Measurements from ENCODE around the gene ST8SIA6. TPM values are rescaled to one million over a fixed set of nuclear protein-coding genes. Genes with fewer than 3 reads are reported as not detected.

Gene ST8SIA6
- total and polyA plus RNA-seq, 2 of the 8 experiments (the other 6 are each of a cell fraction or from before 2014, with no cell fraction given), result 0.70 to 1.1 TPM

- FAIRE-seq, result no peak
- POLR2A ChIA-PET (ENCODE audit: partially characterized antibody), result no interaction called here
- TF ChIP-seq RBBP5 (IDR thresholded peaks at IDR 0.05; ENCODE audit: borderline replicate concordance, low read depth, low read length) (no peak), NRF1 (IDR thresholded peaks at IDR 0.05; ENCODE audit: low read depth, low read length) (no peak)
Observed at GRCh38 chr10:17379151-17379690, 75.2 kb downstream of the ST8SIA6 start.

More at GRCh38 chr10:17379151-17379690, 75.2 kb downstream of the ST8SIA6 start:
- no peaks in the 10 kb centered on the region for H3K79me1 ChIP-seq (ENCODE audit: low read depth, low read length)
- no peaks in the 10 kb centered on the region for H4K20me1 ChIP-seq (replicated peaks in 1 of 2; ENCODE audit: control insufficient read depth in 1 of 2, insufficient read depth in 2 of 2, low read length in 2 of 2)
- no peaks in the 10 kb centered on the region for H3K9me3 ChIP-seq (ENCODE audit: insufficient read depth in 2 of 2, low read depth in 1 of 2, low read length in 1 of 2)
- H2AFZ ChIP-seq (ENCODE audit: low read length), result no peak overlapping the region
- H4K5ac ChIP-seq (ENCODE audit: insufficient read length, low read depth, low read length), result no peak overlapping the region
- H4K91ac ChIP-seq (replicated peaks; ENCODE audit: insufficient read length, low read length), result no peak overlapping the region
- H3K79me2 ChIP-seq (ENCODE audit: control insufficient read depth in 1 of 2, insufficient read depth in 2 of 2, low read length in 2 of 2), result no peaks in the 10 kb centered on the region
- no peak overlapping the region for H3K9ac ChIP-seq (replicated peaks in 1 of 4; ENCODE audit: extremely low read depth in 1 of 4, low read depth in 3 of 4, low read length in 3 of 4)
- no peak overlapping the region for H2AK5ac ChIP-seq (ENCODE audit: low read depth, low read length)
- H2BK15ac ChIP-seq (ENCODE audit: low read length), result no peak overlapping the region
- no peak overlapping the region for H2BK5ac ChIP-seq (ENCODE audit: low read depth, low read length)
- no peak overlapping the region for H3K4ac ChIP-seq (replicated peaks; ENCODE audit: insufficient read length, low read depth, low read length)
- no peak overlapping the region for H3K18ac ChIP-seq (ENCODE audit: extremely low read depth, low read length)
- H2BK12ac ChIP-seq (ENCODE audit: low read depth, low read length), result no peak overlapping the region
- no peak overlapping the region for H4K8ac ChIP-seq (ENCODE audit: extremely low read depth, insufficient read depth, low read length)
- H2BK120ac ChIP-seq (replicated peaks; ENCODE audit: low read depth, low read length), result no peak overlapping the region
- H3K4me1 ChIP-seq (replicated peaks in 1 of 4; ENCODE audit: control insufficient read depth in 3 of 4, insufficient read depth in 4 of 4, low read length in 3 of 4), result peaks cover 0 to 7% (median 2%) of the 10 kb centered on the region in 4 experiments; a peak in 3 of 7 replicates
- H3K14ac ChIP-seq (ENCODE audit: insufficient read length), result no peak overlapping the region
- CTCF ChIA-PET (ENCODE audit: partially characterized antibody), result interaction anchor here (0.9 to 7.4 kb wide), 10 partner anchors 9 to 294 kb away, joined by 3 to 93 read pairs (median 4); no protein-coding TSS in a partner anchor
- H3K4me3 ChIP-seq (ENCODE audit: extremely low read depth in 1 of 4, insufficient read depth in 2 of 4, low read depth in 3 of 4, low read length in 4 of 4), result no peak overlapping the region
- no peak overlapping the region for H3K27ac ChIP-seq (ENCODE audit: low read depth, low read length)
- no peaks in the 10 kb centered on the region for H3K27me3 ChIP-seq (replicated peaks in 1 of 4; ENCODE audit: control insufficient read depth in 3 of 4, extremely low read depth in 1 of 4, insufficient read depth in 3 of 4, low read length in 3 of 4)
- WGBS, 2 experiments (ENCODE audit: extremely low coverage in 1 of 2, insufficient coverage in 1 of 2, insufficient read length in 1 of 2, insufficient replicate concordance in 2 of 2, low coverage in 1 of 2, low lambda C conversion rate in 2 of 2, missing lambda C conversion rate in 1 of 2), result 77% methylated on average over 6 of the region's 6 CpGs; no CpG with 5 or more reads in 1 of the 2 experiments
- DNase-seq (ENCODE audit: low read depth in 1 of 2, low spot score in 2 of 2), result no peak
- H3K23me2 ChIP-seq (ENCODE audit: low read depth, low read length), result peaks cover 3% of the 10 kb centered on the region
- H3K4me2 ChIP-seq (ENCODE audit: insufficient read depth in 1 of 2, low read depth in 2 of 2, low read length in 2 of 2), result no peak overlapping the region
- H2BK20ac ChIP-seq (ENCODE audit: low read length), result no peak overlapping the region
- no peak overlapping the region for H3K23ac ChIP-seq (ENCODE audit: insufficient read length)
- no peak overlapping the region for H3K56ac ChIP-seq (replicated peaks; ENCODE audit: insufficient read length, low read depth, low read length)
- no peaks in the 10 kb centered on the region for H3K36me3 ChIP-seq (ENCODE audit: control insufficient read depth in 2 of 4, insufficient read depth in 4 of 4, low read length in 3 of 4)

All from H1 (cell line).